Glomerular visceral epithelial cell (primary cell): ENCODE results near the gene MAPK11.
A peak's percentile ranks its signal among the peaks of the same experiment; 100 is the strongest.

Source experiments
- DNase-seq: peaks from one replicate; pipeline ENCODE4 v3.0.0-alpha.2; 2016; ENCODE audit errors: extremely low spot score

Gene MAPK11

GRCh38 chr22:50248196-50249081, 21.7 kb downstream of the MAPK11 start:
- DNase-seq, result no peak

- no peak for DNase-seq
Measured at GRCh38 chr22:50247748-50248147, 22.4 kb downstream of the MAPK11 start.

- DNase-seq, result no peak
Measured at GRCh38 chr22:50246242-50247175, 23.7 kb downstream of the MAPK11 start.

- peak; percentile 31 for DNase-seq
Measured at GRCh38 chr22:50245214-50246072, 24.7 kb downstream of the MAPK11 start.

- peak; percentile 83 for DNase-seq
Measured at GRCh38 chr22:50244420-50245213, 25.6 kb downstream of the MAPK11 start, which contains the start of gene TUBGCP6. TSS of gene TUBGCP6 (minus strand) at chr22:50245023. CDS start at chr22:50244459, 564 bp downstream.

DNA sequence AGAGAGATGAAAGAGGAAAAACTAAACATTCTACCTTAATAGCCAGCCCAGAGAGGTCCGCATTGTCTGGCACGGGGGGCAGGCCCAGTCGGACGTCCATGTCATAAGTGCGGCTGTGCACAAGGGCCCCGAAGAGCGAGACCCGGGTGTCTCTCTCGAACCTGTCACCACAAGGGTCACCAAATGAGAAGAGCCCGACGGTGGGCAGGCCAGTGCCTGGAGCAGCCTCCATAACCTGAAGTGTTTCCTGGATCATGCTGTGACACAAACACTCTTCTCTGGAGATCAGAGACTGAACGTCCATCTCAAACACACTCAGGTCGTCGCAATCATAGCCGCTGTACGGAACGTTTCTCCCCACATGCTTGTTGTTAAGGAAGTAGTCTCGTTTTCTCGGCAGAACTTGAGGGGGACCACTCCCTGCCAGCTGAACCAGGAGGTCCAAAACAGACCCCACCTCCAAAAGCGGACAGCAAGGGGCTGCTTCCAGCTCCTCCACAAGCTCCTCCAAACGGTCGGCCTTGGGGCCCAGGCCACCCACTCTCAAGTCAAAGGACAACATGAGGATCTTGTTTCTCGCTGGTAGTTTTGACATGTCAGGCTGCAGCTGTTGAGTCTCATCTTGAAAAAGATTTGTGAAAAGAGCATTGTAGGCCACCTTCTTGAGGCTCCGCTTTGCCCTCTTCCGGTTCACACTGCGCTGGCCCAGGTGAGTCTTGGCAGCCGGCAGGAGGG, 26.3 kb downstream of the MAPK11 start:
- no peak for DNase-seq

DNA sequence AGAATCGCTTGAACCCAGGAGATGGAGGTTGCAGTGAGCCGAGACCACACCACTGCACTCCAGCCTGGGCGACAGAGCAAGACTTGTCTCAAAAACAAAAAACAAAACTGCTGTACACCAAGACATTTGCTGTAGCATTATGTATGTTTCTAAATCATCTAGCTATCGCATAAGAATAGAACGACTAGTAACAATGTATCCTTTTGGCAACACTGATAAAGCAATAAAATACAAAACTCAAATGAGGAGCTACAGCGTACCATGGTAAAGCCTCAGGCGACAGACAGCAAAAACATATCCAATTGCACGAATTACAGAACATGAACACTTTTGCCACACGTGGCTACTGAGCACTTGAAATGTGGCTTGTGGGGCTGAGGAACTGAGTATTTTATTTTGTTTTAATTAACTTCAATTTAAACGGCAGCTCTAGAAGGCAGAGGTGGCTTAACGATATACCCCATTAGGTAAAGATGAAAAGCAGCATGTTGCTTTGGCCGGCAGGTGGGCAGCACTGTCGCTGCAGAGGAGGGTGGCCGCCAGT, 27.7 kb downstream of the MAPK11 start:
- DNase-seq, result no peak

- DNase-seq, result no peak
Measured at GRCh38 chr22:50238755-50239154, 31.4 kb downstream of the MAPK11 start.

GRCh38 chr22:50236731-50237409, 33.3 kb downstream of the MAPK11 start:
- no peak for DNase-seq

- DNase-seq, result no peak
Measured at GRCh38 chr22:50233223-50233622, 37.0 kb downstream of the MAPK11 start.

DNA sequence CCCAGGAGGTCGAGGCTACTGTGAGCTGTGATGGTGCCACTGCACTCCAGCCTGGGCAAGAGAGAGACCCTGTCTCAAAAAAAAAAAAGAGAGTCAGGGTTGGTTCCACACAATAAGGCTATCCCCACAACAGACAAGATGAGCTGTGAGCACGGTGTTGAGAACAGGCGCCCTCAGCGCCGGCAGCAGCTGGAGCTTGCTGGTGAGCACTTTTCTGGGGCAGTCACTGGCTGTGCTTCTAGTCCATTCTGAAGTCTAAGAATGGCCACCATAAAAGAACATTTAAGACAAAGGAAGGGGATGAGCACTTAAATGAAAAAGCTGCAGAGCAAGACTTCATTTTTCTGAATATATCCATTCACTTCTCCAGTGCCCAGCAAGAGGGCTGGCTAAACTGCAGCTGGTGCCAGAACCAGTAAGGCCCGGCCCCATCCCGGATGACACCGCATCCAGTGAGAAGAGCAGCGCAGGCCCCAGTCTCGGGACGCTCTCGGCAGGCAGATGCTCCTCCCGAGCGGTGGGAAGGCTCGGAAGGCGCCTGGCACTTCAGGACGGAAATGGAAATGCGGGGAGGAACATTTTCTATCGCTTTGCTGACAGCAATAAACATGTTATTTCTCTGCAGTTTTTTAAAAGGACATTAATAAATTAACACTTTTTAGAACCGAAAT, 37.6 kb downstream of the MAPK11 start:
- DNase-seq, result no peak

DNA sequence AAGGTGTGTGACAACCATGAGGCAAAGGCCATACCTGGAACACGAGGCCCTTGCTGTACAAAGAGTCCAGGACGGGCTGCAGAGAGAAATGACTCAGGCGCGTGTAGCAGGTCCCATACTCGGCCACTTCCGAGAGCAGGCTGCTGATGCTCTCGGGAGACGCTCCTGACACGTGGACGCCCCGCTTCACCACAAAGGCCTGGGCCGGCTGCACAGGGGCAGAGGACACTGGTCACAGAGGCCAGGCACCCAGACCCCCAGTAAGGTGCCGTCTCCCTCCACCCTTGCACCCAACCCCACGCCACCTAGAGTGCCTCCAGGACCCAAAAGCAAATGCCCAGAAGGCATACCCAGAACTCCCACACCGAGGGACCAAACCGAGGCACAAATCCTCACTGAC, 40.8 kb downstream of the MAPK11 start:
- DNase-seq, result no peak

GRCh38 chr22:50228366-50228765, 41.8 kb downstream of the MAPK11 start:
- no peak for DNase-seq

DNA sequence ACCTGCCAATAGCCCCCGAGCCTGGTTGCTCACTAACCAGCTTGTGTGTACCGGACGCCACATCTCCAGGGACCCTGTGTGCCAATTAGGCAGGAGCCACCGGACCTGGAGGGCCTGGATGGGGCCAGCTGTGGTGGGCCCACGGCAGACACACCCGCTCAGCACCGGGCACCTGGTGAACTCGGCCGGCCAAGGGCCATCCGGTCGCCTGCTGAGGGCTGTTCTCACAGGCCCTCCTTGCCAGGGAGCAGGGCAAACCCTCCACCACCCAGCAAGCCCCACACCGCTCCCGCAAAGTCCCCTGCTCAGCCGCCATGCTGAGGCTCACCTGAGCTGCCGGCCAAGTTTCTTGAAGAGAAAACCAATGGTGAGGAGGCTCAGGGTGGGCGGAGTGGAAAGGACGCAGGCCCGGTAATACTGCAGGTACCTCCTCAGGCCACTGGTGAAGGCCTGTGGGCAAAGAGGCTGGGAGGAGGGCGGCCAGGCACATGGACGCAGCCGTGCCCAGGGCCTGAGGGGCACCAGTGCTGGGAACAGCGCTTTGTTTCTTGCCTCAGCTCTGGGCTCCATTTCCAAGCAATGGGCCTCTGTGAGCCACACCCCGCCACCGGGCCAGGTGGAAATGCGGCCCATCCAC, 42.5 kb downstream of the MAPK11 start:
- DNase-seq, result no peak

GRCh38 chr22:50226875-50227165, 43.4 kb downstream of the MAPK11 start:
- no peak for DNase-seq

DNA sequence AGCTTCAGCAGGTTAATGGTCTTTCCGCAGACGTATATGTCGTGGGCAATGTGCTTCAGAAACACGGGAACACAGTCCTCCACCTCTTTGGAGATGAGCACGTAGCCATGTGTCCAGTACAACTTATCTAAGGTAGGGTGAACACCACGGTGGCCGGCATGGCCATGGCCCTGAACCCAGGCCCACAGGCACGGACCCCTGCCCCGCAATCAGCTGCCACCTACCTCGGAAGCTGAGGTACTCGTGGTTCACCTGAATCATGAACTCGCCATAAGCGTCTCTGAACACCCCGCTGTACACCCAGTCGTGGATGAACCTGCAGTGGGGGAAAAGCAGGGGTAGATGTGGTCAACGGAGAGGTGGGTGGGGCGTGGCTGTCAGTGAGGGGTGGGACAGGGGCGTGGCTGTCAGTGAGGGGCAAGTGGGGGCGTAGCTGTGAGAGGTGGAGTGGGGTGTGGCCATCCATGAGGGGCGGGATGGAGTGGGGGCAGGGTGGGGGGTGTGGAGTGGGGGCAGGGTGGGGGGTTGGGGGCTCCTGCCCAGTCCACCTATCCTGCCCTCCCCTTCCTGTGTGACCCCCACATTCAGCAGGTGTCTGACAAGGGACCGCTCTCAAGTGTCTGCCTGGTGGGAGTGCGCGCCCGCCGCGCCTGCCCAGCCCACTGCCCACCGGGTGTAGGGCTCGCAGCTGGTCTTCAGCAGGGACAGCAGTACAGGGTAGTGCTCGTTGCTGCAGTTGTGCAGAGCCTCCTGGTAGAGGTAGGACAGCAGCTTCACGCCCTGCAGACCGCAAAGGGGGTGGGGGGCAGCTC, 43.9 kb downstream of the MAPK11 start:
- DNase-seq, result no peak

- DNase-seq, result no peak
Measured at GRCh38 chr22:50225200-50225969, 44.8 kb downstream of the MAPK11 start.
